Measurements from ENCODE around the gene DNAJC15. TPM values are rescaled to one million over a fixed set of nuclear protein-coding genes. Genes with fewer than 3 reads are reported as not detected.
"Not testable (repeated sequence)": the region's sequence is repeated elsewhere in the genome, so short reads cannot be mapped to it uniquely, and the experiment has no call there.

The DNAJC15 gene
- total RNA-seq, 2 donors from 2014 or later: 4.9 to 5.2 TPM

DNA sequence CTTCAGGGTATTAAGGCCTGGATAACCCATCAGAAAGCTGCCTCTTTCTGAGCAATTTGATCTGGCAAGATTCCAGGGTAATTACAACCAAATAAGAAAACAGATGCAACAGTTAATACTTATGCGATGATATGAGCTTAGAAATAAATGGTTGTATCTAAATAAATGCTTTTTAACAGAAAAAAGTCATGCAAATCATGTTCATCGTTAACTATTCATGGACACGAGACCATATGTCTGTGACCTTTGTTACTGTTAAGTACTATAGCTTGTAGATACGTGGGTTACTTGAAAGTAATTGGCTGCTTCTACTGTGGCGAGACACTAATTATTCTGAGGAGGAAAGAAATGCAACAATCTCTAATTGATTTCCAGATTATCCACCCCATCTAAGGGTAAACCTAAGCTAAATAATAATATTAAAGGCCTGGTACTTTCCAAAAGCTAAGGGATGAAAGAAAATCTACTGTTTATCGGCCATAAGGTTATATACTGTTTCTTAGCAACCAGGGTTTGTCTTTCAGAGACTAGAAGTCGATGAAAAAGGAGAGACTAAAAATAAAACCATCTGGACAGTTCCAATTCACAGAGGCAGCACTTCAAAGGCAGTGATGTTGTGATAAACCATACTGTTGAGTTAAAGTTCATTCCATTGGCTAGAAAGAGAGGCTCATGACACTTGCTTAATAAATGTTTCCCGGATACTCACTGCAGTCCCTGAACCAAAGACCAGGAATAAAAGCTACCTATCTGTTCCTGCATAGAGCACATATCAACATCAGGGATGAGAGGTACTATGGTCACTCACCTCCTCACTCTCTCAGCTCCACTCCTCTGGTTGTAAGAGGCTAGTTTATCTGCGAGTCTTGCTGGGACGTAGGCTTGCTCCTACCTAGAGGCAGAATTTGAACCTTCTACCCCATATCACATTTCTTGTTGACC, 32.8 kb upstream of the DNAJC15 start:
- Histone ChIP-seq H3K36me3 (replicated peaks in 1 of 2; ENCODE audit: insufficient read depth in 1 of 2, low read depth in 2 of 2) (no peaks in the 10 kb centered on the region), H3K4me1 (peaks cover 16% of the 10 kb centered on the region), H3K9me3 (no peaks in the 10 kb centered on the region), H3K27me3 (no peaks in the 10 kb centered on the region), H3K27ac (no peak overlapping the region), H3K4me3 (no peak overlapping the region)
- intact Hi-C loops (cut with DNase I): no loop called here
- WGBS, 2 donors: 73 to 81% methylated on average over 10 of the region's 10 CpGs
- DNase-seq: no peak
- no peak for TF ChIP-seq POLR2A (IDR thresholded peaks at IDR 0.05)
- TF ChIP-seq, protein P1, sequence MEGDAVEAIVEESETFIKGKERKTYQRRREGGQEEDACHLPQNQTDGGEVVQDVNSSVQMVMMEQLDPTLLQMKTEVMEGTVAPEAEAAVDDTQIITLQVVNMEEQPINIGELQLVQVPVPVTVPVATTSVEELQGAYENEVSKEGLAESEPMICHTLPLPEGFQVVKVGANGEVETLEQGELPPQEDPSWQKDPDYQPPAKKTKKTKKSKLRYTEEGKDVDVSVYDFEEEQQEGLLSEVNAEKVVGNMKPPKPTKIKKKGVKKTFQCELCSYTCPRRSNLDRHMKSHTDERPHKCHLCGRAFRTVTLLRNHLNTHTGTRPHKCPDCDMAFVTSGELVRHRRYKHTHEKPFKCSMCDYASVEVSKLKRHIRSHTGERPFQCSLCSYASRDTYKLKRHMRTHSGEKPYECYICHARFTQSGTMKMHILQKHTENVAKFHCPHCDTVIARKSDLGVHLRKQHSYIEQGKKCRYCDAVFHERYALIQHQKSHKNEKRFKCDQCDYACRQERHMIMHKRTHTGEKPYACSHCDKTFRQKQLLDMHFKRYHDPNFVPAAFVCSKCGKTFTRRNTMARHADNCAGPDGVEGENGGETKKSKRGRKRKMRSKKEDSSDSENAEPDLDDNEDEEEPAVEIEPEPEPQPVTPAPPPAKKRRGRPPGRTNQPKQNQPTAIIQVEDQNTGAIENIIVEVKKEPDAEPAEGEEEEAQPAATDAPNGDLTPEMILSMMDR (IDR thresholded peaks at IDR 0.05): no peak
- no peak for ATAC-seq

DNA sequence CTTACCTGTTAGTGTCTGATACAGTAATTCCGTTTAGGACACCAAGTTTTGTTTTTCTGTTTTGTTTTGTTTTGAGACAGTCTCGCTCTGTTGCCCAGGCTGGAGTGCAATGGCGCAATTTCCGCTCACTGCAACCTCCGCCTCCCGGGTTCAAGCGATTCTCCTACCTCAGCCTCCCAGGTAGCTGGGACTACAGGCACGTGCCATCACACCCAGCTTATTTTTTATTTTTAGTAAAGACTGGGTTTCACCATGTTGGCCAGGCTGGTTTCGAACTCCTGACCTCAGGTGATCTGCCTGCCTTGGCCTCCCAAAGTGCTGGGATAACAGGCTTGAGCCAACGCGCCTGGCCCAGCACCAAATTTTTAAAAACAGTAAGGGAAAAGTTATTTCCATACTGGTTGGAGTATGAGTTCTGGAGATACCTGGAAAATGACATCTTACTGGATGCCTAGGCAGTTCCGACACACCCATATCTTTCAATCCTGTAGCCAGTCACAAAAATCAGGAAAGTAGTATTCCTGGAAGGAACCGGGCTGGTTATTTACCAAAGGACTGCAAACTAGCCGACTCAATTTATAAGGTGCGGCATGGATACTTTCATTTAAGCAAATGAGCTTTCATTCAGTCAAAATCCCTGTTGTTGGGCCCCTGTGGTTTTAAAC, 32.0 kb upstream of the DNAJC15 start:
- H3K4me1 ChIP-seq: peaks cover 16% of the 10 kb centered on the region
- peak; percentile 6 for ATAC-seq
- intact Hi-C loops (cut with DNase I); H3K9me3 ChIP-seq; H3K36me3 ChIP-seq (replicated peaks in 1 of 2; ENCODE audit: insufficient read depth in 1 of 2, low read depth in 2 of 2); H3K27me3 ChIP-seq; DNase-seq: not testable (repeated sequence)
- H3K4me3 ChIP-seq: peak overlapping the region in 1 of 2 donors; percentile 59
- 70 to 73% methylated on average over 14 to 15 of the region's 15 CpGs for WGBS, 2 donors
- peak overlapping the region in 3 of 4 donors; percentile 70 to 87 (median 72) for H3K27ac ChIP-seq

DNA sequence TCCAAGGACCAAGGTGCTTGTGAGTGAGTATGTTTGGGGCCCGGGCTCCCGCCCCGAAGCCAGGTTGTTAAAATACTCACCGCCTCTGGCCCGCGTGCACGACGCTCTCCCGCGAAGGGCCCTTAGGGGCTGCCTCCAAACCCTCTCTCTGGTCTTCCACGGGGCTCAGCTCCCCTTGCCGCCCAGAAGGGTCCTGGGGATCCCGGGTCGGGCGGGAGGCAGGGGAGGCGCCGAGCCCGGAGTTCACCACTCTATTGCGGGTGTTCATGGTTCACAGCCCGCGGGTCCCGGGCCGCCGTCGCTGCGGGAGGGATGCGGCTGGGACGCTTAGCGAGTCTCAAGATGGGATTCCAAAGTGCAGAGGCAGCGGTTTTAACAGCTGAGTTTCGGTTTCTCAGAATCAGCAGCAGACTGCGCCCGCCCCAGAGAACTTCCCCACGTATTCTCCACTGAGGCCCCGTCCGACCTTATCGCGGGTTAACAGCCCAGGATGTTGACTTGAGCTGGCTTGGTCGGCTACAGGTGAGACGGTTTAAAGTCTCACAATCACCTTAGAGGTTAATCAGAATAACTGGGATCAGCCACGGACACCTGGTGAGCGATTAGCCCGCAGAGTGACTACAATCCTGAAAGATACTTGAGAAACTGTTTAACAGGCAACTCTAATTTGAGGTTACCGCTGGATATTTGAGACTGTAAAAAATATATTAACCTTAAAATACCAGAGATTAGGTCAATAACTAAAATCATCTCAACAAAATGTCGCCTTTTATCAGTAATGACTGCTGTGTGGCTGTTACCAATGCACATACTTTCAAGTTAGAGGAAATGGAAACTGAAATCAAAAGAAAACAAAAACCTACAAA, 31.3 kb upstream of the DNAJC15 start, which contains the start of gene EPSTI1:
EPSTI1 (minus strand) TSS at position 344 of the 866 bp plus-strand sequence; CDS start at position 268, 76 bp downstream.
- H3K4me3 ChIP-seq: peak within 1 kb of the TSS; percentile 57 to 59
- intact Hi-C loops (cut with DNase I): no loop called here
- peak; percentile 52 to 74 (median 60) for DNase-seq
- TF ChIP-seq, protein P1 (IDR thresholded peaks at IDR 0.05): no peak
- TF ChIP-seq POLR2A (IDR thresholded peaks at IDR 0.05): peak in 2 of 3 donors; percentile 49 to 51
- peaks cover 16% of the 10 kb centered on the region for H3K4me1 ChIP-seq
- no peaks in the 10 kb centered on the region for H3K9me3 ChIP-seq
- ATAC-seq: peak; percentile 85
- peak within 1 kb of the TSS; percentile 52 to 87 (median 71) for H3K27ac ChIP-seq
- WGBS, 2 donors: 0% methylated on average over 29 to 45 of the region's 45 CpGs
- no peaks in the 10 kb centered on the region for H3K27me3 ChIP-seq
- no peaks in the 10 kb centered on the region for H3K36me3 ChIP-seq (replicated peaks in 1 of 2; ENCODE audit: insufficient read depth in 1 of 2, low read depth in 2 of 2)

DNA sequence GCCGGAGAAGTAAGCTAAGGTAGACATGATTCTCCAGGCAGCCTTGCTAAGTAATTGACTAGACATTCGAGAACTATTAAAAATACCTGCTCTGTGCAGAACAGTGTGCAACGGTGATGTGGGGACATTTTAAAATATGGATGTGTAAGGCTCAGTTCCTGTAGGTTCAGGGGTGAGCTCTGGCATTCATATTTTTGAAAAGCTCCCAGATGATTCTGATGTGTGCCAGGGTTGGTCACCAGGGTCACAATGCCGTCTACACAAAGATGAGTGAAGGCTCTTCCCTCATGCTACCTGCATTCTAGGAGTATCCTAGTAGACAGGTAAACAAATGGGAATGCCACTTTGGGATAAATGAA, 30.6 kb upstream of the DNAJC15 start:
- no peaks in the 10 kb centered on the region for H3K9me3 ChIP-seq
- TF ChIP-seq, protein P1 (IDR thresholded peaks at IDR 0.05): no peak
- TF ChIP-seq POLR2A (IDR thresholded peaks at IDR 0.05): no peak
- 24 to 29% methylated on average over 4 of the region's 4 CpGs for WGBS, 2 donors
- H3K4me1 ChIP-seq: peaks cover 16% of the 10 kb centered on the region
- H3K27ac ChIP-seq: peak overlapping the region in 3 of 4 donors; percentile 70 to 87 (median 72)
- ATAC-seq: no peak
- H3K27me3 ChIP-seq: no peaks in the 10 kb centered on the region
- H3K36me3 ChIP-seq (replicated peaks in 1 of 2; ENCODE audit: insufficient read depth in 1 of 2, low read depth in 2 of 2): no peaks in the 10 kb centered on the region
- intact Hi-C loops (cut with DNase I): no loop called here
- H3K4me3 ChIP-seq: peak overlapping the region in 1 of 2 donors; percentile 59
- DNase-seq: no peak

Measured in body of pancreas (tissue), 4 donors.